ENCODE data around the gene PIP5KL1. TPM values are rescaled to one million over a fixed set of nuclear protein-coding genes. Genes with fewer than 3 reads are reported as not detected.
A peak's percentile ranks its signal among the peaks of the same experiment; 100 is the strongest.

The PIP5KL1 gene
- total RNA-seq, 3 donors from 2014 or later (not counting 1 experiment from before 2014, with no cell fraction given), result 0.52 to 1.4 (median 0.97) TPM

DNA sequence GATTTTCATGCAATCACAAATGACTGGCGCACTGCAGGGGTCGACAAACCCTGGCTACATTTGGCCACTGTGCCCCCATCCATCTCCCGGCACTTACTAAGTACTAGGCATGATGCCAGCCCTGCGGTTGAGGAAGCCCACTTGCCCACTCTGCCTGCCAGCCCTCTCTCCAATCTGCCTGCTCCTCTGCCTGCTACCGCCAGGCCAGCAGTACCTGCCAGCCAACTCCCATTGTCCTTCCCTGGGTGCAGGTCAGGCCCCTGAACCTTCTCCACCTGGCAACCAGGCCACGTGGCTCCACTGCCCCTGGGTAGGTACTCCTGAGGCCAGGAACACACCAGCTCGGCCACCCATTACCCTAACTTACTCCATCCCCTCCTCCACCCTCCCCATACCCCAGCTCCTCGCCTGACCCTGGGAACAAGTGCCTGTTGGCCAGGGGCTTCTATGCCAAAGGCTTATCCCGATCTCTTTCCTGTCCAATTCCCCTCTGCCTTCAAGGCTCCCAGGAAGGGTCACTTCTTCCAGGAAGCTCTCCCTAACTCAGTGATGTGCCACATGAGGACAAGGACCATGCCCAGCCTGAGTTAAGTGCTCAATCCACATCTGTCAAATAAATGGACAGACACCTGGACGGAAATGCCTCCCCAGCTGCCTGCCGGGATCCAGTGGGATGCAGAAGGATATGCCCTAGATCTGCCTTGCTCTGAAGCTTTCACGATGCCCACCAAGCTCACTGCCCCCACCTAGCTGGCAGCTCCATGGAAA, 43.6 kb upstream of the PIP5KL1 start:
- Histone ChIP-seq H3K27me3 (ENCODE audit: control insufficient read depth, insufficient read depth, low read length) (no peaks in the 10 kb centered on the region), H3K4me3 (ENCODE audit: low read length) (no peak overlapping the region), H3K27ac (ENCODE audit: low read length) (no peak overlapping the region), H3K4me1 (ENCODE audit: control insufficient read depth, insufficient read depth, low read length) (peaks cover 100% of the 10 kb centered on the region), H3K36me3 (ENCODE audit: control insufficient read depth, insufficient read depth, low read length) (peaks cover 2% of the 10 kb centered on the region), H3K9me3 (ENCODE audit: control insufficient read depth, insufficient read depth, low read length) (no peaks in the 10 kb centered on the region)
- Mint-ChIP-seq H3K36me3 (no peaks in the 10 kb centered on the region), H3K4me1 (peaks cover 19 to 41% of the 10 kb centered on the region in 2 donors), H3K9me3 (no peaks in the 10 kb centered on the region), H3K4me3 (no peak overlapping the region), H3K27ac (no peak overlapping the region), H3K27me3 (ENCODE audit: low read depth in 2 of 2) (no peaks in the 10 kb centered on the region)
- TF ChIP-seq, protein P1, sequence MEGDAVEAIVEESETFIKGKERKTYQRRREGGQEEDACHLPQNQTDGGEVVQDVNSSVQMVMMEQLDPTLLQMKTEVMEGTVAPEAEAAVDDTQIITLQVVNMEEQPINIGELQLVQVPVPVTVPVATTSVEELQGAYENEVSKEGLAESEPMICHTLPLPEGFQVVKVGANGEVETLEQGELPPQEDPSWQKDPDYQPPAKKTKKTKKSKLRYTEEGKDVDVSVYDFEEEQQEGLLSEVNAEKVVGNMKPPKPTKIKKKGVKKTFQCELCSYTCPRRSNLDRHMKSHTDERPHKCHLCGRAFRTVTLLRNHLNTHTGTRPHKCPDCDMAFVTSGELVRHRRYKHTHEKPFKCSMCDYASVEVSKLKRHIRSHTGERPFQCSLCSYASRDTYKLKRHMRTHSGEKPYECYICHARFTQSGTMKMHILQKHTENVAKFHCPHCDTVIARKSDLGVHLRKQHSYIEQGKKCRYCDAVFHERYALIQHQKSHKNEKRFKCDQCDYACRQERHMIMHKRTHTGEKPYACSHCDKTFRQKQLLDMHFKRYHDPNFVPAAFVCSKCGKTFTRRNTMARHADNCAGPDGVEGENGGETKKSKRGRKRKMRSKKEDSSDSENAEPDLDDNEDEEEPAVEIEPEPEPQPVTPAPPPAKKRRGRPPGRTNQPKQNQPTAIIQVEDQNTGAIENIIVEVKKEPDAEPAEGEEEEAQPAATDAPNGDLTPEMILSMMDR (IDR thresholded peaks at IDR 0.05), result no peak
- ATAC-seq, result no peak
- peak in 1 of 2 donors; percentile 40 for DNase-seq
- intact Hi-C loops (cut with micrococcal nuclease), result no loop called here
- WGBS (ENCODE audit: insufficient coverage), result 86% methylated on average over 12 of the region's 12 CpGs

DNA sequence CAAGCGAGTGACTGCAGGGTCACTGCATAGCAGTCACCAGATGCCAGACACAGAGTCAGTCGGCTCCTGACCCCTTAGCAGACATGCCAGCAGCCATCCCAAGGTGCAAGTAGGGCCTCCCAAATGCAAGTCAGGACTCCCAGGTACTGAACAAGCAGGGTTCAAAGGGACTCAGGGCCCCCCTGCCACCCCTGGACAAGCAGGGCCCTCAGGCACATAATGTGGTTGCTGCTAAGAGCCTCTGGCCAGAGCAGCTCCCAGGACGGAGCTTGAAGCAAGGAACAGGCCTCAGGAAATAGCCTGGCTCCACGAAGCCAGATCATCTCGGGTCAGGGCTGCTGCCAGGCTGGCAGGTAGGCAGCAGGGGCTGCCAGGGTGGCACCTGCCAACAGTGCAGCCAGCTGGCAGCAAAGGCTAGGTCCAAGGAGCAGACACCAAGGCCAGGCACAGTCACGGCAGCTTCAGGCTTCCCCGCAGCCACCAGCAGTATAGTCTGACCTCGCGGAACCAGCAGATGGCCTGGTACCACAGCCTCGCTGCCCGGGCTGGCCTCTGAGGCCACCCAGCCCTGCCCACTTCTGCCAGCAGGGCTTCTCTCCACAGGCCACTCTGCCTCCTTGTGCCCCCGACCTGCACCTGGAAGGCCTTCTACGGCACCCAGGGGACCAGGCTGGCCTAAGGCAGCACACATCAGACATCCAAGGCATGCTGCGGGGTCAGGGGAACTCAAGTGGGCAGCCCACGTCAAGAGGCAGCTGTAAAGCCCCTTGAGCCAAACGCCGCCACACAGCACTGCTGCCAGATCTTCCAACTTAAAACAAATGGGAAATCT, 42.8 kb upstream of the PIP5KL1 start:
- TF ChIP-seq, protein P1 (IDR thresholded peaks at IDR 0.05), result no peak

DNA sequence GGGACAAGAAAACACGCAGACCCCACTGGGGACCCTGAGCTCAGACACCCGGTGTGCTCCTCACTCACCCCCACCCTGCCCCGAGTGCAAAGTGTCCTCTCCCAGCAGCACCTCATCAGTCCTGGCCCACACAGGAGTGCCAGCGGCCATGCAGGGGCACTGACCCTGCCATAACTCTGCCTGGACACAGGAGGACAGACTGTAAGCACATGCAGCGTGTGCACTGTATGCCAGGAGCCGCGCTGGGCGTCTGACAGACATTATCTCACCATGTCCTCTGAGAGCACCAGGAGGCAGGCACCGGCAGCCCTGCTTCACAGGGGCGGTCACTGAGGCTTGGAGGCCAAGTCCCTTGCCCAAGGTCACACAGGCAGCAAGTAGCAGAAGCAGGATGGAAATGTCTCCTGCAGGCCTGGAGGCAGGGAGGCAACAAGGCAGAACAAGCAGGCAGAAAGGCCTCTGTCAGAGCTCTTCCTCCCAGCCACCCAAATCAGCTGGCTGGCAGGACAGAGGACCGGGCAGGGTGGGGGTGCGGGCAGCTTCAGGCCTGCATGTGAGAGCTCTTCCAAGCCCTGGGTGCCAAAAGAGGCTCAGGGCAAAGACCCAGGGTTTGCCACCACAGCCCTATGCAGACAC, 41.8 kb upstream of the PIP5KL1 start:
- intact Hi-C loops (cut with micrococcal nuclease), result no loop called here
- peak overlapping the region; percentile 37 for H3K4me3 Mint-ChIP-seq
- no peaks in the 10 kb centered on the region for H3K9me3 Mint-ChIP-seq
- 90% methylated on average over 12 of the region's 12 CpGs for WGBS (ENCODE audit: insufficient coverage)
- TF ChIP-seq, protein P1 (IDR thresholded peaks at IDR 0.05), result no peak
- ATAC-seq (no peak), DNase-seq (peak in 1 of 2 donors; percentile 29)
- Histone ChIP-seq H3K27ac (ENCODE audit: low read length) (peak overlapping the region; percentile 77), H3K4me1 (ENCODE audit: control insufficient read depth, insufficient read depth, low read length) (peaks cover 100% of the 10 kb centered on the region), H3K36me3 (ENCODE audit: control insufficient read depth, insufficient read depth, low read length) (peaks cover 2% of the 10 kb centered on the region), H3K9me3 (ENCODE audit: control insufficient read depth, insufficient read depth, low read length) (no peaks in the 10 kb centered on the region), H3K4me3 (ENCODE audit: low read length) (no peak overlapping the region), H3K27me3 (ENCODE audit: control insufficient read depth, insufficient read depth, low read length) (no peaks in the 10 kb centered on the region)
- peaks cover 19 to 43% of the 10 kb centered on the region in 2 donors for H3K4me1 Mint-ChIP-seq
- no peaks in the 10 kb centered on the region for H3K27me3 Mint-ChIP-seq (ENCODE audit: low read depth in 2 of 2)
- H3K36me3 Mint-ChIP-seq, result no peaks in the 10 kb centered on the region
- H3K27ac Mint-ChIP-seq, result peak overlapping the region in 1 of 2 donors; percentile 86

More for the DNA sequence above, 42.8 kb upstream of the PIP5KL1 start:
- Histone ChIP-seq H3K9me3 (ENCODE audit: control insufficient read depth, insufficient read depth, low read length) (no peaks in the 10 kb centered on the region), H3K36me3 (ENCODE audit: control insufficient read depth, insufficient read depth, low read length) (peaks cover 2% of the 10 kb centered on the region), H3K27me3 (ENCODE audit: control insufficient read depth, insufficient read depth, low read length) (no peaks in the 10 kb centered on the region), H3K4me3 (ENCODE audit: low read length) (no peak overlapping the region), H3K27ac (ENCODE audit: low read length) (peak overlapping the region; percentile 11), H3K4me1 (ENCODE audit: control insufficient read depth, insufficient read depth, low read length) (peaks cover 100% of the 10 kb centered on the region)
- H3K36me3 Mint-ChIP-seq, result no peaks in the 10 kb centered on the region
- DNase-seq (peak in 1 of 2 donors; percentile 47), ATAC-seq (no peak)
- peaks cover 19 to 42% of the 10 kb centered on the region in 2 donors for H3K4me1 Mint-ChIP-seq
- WGBS (ENCODE audit: insufficient coverage), result 89% methylated on average over 17 of the region's 17 CpGs
- H3K27ac Mint-ChIP-seq, result no peak overlapping the region
- H3K27me3 Mint-ChIP-seq (ENCODE audit: low read depth in 2 of 2), result no peaks in the 10 kb centered on the region
- intact Hi-C loops (cut with micrococcal nuclease), result no loop called here
- H3K9me3 Mint-ChIP-seq, result no peaks in the 10 kb centered on the region
- no peak overlapping the region for H3K4me3 Mint-ChIP-seq
